ENCODE measurements around the gene OOSP3. TPM values are rescaled to one million over a fixed set of nuclear protein-coding genes. Genes with fewer than 3 reads are reported as not detected.
"Not testable (repeated sequence)": the region's sequence is repeated elsewhere in the genome, so short reads cannot be mapped to it uniquely, and the experiment has no call there.

The OOSP3 gene
- total RNA-seq, 1 donor from 2014 or later = not detected

- intact Hi-C loops (cut with micrococcal nuclease) = no loop called here
Observed at GRCh38 chr11:59875856-59876519, 2.6 kb upstream of the OOSP3 start.

DNA sequence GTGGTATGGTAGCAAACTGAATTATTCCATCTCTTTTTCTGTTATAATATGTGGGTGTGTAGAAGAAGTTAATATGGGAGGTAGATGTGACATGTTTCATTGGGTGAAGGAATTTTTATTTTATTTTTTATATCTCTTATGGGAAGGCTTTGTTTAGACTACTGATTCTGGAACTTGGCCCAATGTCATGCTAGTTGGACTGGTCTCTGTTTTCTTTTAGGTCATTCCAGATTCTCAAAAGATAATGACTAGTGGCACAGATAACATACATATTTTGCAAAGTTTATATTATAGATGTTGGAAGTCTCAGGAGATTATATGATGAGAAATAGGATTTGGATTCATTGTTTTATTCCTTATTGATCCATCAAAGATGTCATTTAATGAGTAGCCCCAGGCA, 1.3 kb upstream of the OOSP3 start:
- intact Hi-C loops (cut with micrococcal nuclease) = no loop called here

GRCh38 chr11:59877784-59878183, 798 bp upstream of the OOSP3 start:
- intact Hi-C loops (cut with micrococcal nuclease) = no loop called here

DNA sequence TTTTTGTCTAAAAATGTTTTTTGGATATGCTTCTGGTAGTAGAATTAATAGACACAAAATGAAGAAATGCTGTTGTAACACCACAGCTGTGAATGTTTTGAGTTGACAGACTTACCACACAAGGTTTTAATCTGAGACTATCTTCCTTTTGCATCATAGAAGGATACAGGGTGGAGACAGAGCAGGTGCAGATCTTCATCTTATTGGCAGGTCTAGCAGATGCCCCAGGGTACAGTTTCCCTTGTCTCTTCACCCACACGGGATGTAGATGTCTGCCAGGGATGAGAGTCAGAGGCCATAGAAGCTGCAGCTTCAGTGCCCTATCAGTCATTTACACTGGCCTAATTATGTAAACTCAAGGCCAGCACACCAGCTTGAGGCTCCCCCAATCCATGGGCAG, 985 bp downstream of the OOSP3 start:
- intact Hi-C loops (cut with micrococcal nuclease) = no loop called here

DNA sequence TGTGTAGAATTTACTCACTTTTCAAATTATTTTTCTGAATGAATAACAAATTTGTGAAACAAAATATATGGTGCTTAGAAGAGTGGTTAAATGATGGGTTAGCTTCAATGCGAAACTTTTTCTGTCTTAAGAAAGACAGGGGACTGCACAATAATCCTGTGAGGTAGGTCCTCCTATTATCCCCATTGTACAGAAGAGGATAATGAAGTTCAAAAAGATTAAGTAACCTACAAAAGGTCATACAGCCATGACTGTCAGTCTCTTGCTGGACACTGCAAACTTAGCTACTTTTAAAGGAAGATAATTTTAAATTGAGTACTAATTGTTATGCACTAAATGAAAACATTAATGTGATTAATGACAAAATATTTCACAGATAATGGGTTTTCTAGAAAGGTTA, 5.0 kb downstream of the OOSP3 start:
- intact Hi-C loops (cut with micrococcal nuclease) = no loop called here

GRCh38 chr11:59887156-59887555, 8.6 kb downstream of the OOSP3 start:
- intact Hi-C loops (cut with micrococcal nuclease) = not testable (repeated sequence)

DNA sequence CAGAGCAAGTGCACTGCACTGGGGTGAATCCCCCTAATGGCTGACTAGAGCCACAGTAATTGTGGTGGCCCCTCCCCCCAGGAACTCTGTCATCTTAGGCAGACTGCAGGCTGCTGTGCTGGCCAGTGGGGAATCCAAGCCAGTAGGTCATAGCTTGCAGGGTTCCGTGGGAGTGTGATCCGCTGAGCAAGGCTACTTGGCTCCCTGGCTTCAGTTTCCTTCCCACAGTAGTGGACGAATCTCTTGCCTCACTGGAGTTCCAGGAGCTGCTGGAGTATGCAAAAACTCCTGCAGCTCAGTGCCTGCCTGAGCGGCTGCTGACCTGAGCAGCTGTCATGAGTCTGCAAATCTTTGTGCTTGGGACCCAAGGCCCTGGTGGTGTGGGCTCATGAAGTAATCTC, 13.2 kb downstream of the OOSP3 start:
- intact Hi-C loops (cut with micrococcal nuclease) = no loop called here

DNA sequence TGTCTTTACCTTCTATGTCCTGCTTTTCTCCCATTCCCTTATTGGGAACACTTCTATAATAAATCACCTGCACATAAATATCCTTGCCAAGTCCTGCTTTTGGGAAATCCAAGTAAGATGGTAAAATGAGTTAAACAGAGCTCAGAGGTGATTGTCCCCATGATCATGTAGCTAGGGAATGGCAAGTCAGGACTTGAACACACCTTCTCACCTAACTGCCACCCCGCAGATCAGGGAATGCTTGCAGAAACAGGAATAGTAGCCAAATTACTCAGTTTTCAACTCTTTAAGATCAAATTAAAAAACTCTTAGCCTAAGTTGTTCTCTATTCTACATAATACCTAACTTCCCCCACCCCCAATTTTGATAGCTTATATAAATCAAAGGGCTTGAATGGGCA, 16.0 kb downstream of the OOSP3 start:
- intact Hi-C loops (cut with micrococcal nuclease) = no loop called here

GRCh38 chr11:59898046-59898445, 19.5 kb downstream of the OOSP3 start:
- intact Hi-C loops (cut with micrococcal nuclease) = no loop called here

GRCh38 chr11:59898650-59899049, 20.1 kb downstream of the OOSP3 start:
- intact Hi-C loops (cut with micrococcal nuclease) = no loop called here

GRCh38 chr11:59899532-59899931, 20.9 kb downstream of the OOSP3 start:
- intact Hi-C loops (cut with micrococcal nuclease) = no loop called here

DNA sequence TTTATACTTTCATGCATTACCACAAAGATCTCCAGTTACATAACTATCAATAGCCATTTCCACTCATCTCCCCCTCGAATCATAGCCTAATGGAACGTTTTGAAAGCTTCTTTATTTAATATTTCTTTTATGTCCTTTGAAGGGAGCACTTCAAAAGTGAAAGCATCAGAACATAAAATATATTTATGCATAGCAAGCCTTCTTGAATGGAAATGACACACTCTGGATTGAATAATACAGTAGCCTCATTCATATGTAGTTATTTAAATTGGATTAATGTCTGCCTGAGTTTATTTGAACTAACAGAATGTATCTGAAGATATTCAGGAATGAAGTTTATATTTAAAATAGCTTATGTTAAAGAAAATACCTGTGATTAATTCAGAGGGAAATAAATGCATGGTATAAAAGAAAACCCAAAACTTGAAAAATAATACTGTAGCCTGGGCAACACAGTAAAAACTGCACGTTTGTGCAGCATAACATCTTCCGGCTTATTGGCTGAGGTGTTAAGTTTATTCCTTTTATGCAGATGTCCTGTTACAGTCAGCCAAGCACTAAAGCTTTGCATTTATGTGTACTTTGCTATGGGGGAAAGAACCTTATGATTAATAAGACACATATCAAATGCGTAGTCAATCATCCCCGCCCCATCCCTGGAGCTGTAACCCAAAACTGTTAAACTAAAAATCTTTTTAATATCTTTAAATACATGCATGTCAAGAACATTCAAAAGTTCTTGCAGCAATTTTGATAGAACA, 22.0 kb downstream of the OOSP3 start:
- intact Hi-C loops (cut with micrococcal nuclease) = no loop called here

DNA sequence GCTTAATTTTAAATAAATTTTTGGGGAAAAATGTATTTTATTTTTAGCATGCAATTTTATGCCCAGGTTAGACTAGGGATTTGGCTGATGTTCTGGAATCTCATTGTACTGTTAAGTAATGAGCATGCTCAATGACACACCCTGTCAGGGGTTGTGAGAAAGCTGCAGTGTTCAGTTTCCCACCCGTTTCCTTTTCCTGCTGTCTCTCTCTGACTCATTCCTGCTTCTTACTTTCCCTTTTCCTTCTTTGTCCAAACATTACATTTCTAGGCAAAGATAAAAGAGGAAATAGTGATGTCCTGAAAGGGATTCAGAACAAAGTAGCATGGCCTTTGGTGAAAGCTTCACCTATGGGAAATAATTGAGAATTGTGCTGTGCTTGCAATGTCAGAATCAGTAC, 22.7 kb downstream of the OOSP3 start:
- intact Hi-C loops (cut with micrococcal nuclease) = no loop called here

DNA sequence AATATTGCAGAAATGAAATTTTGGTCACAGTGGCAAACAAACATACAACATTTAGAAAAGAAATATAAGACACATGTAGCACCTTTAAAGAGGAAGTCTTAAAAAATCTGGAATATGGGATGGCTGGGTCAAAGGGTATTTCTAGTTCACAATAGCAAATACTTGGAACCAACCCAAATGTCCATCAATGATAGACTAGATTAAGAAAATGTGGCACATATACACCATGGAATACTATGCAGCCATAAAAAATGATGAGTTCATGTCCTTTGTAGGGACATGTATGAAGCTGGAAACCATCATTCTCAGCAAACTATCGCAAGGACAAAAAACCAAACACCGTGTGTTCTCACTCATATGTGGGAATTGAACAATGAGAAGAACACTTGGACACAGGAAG, 25.0 kb downstream of the OOSP3 start:
- intact Hi-C loops (cut with micrococcal nuclease) = not testable (repeated sequence)

GRCh38 chr11:59918480-59918879, 39.9 kb downstream of the OOSP3 start:
- intact Hi-C loops (cut with micrococcal nuclease) = loop anchor here (2.0 kb wide), 1 partner anchor 382 kb away; no protein-coding TSS in a partner anchor

DNA sequence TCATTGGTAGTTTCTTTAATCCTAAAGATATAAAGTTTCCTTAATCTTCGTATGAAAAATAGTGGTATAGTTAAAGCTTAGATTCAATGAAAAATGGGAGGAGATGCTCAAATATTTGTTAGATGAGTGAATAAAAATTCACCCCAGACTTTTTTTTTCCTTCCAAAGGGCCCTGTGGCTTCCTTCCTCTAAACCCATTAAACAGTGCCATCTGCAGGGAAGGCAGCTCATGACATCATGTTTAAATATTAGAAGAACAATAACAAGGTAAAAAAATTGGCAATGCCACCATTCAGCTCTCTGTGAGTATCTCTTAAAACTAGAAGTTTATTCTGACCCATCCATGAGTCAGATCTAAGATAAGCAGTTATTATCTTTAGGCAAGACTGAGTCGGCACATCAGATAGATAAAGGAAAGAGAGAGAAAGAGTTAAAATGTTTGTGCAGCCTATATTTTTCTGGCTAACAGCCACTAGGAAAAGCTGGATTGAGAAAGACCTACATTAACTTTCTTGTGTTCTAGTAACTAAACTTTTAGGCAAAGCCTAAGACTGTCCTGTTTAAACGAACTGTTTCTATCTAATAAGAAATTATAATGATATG, 40.5 kb downstream of the OOSP3 start:
- intact Hi-C loops (cut with micrococcal nuclease) = loop anchor here (1.0 to 2.0 kb wide), 3 partner anchors 96 to 382 kb away; no protein-coding TSS in a partner anchor

DNA sequence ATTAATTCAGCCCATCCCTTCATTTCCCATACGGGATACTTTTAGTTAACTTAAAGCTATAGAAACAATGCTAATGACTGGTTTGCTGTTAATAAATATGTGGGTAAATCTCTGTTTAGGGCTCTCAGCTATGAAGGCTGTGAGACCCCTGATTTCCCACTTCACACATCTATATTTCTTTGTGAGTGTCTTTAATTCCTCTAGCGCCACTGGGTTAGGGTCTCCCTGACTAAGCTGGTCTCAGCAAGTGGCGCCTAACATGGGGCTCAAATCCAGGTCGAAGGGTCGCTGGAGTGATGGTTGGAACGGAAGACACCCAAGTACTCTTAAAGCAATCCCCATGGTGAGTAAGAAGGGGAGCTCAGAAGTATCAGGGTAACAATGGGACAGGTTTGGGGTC, 45.2 kb downstream of the OOSP3 start:
- intact Hi-C loops (cut with micrococcal nuclease) = no loop called here

- intact Hi-C loops (cut with micrococcal nuclease) = no loop called here
Observed at GRCh38 chr11:59931688-59932087, 53.1 kb downstream of the OOSP3 start.

DNA sequence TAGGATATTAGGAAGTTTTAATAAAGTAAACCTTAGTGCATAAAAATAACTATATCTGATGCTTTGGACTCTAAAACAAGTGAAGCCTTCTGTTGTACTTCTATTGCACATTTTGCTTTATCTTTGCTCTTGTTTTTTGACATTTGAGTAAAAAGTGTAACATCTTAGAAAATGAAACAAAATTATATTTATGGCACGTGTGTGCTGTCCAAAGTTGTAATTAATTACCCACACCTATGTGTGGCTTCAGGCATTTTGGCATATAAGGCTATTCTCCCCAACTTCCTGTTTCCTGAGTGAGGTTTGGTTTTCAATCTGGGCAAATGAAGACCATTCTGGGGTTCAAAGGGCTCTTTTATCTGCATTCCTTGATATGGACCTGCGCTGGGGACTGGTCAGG, 59.5 kb downstream of the OOSP3 start, which contains the start of gene OOSP1:
Gene OOSP1, plus strand, starts transcription at position 301 of the 400 bp plus-strand sequence. Its CDS starts 23 bp downstream, at position 324.
- intact Hi-C loops (cut with micrococcal nuclease) = no loop called here

- intact Hi-C loops (cut with micrococcal nuclease) = no loop called here
Observed at GRCh38 chr11:59938718-59939117, 60.1 kb downstream of the OOSP3 start.

GRCh38 chr11:59939482-59939881, 60.9 kb downstream of the OOSP3 start:
- intact Hi-C loops (cut with micrococcal nuclease) = no loop called here

- intact Hi-C loops (cut with micrococcal nuclease) = no loop called here
Observed at GRCh38 chr11:59941091-59941490, 62.5 kb downstream of the OOSP3 start.

All from T-helper 1 cell treated with Interleukin-12 subunit alpha and Interleukin-12 subunit beta and Interleukin-4 antibody, amounts not matched to agents 30 ng/mL and 1 ng/mL, for 36 hours (primary cell).